Activated CD4-positive, alpha-beta T cell treated with anti-CD3 and anti-CD28 coated beads, Interleukin-10, Interleukin-2, amounts not matched to agents 100 ng/mL and 50 ng/mL, durations not matched to agents 16 hours and 8 hours (primary cell): ENCODE results near the gene IL1RL1.

Experiments used
- DNase-seq: peaks from one replicate; pipeline ENCODE4 v3.0.0-alpha.2; 2020

IL1RL1 gene

GRCh38 chr2:102337012-102337411 lies 25.6 kb downstream of the IL1RL1 start:
- DNase-seq = no peak

GRCh38 chr2:102337481-102338386 lies 26.4 kb downstream of the IL1RL1 start:
- DNase-seq = peak; percentile 60

GRCh38 chr2:102340778-102341177 lies 29.4 kb downstream of the IL1RL1 start:
- no peak for DNase-seq

DNA sequence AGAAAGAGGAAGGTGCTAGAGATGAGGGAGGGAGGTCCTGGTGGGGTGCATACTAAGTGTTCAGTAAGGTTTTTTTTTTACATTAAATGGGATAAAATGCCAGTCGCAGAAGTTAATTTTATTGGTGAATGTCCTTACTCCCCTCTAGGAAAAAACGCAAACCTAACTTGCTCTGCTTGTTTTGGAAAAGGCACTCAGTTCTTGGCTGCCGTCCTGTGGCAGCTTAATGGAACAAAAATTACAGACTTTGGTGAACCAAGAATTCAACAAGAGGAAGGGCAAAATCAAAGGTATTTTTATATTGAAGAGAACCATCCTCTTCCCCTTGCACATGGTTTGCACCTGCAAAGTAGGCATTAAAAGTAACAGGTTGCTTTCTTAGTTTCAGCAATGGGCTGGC lies 31.5 kb downstream of the IL1RL1 start:
- DNase-seq = no peak

DNA sequence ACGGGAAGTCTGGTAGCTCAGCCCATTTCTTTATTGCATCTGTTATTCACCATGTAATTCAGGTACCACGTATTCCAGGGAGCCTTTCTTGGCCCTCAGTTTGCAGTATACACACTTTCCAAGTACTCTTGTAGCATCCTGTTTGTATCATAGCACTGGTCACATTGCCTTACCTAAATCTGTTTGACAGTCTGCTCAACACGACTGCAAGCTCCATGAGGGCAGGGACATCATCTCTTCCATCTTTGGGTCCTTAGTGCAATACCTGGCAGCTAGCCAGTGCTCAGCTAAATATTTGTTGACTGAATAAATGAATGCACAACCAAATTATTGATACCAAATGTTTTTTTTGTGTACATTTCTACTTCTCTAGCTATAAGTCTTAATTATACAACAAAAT lies 33.0 kb downstream of the IL1RL1 start:
- no peak for DNase-seq

DNA sequence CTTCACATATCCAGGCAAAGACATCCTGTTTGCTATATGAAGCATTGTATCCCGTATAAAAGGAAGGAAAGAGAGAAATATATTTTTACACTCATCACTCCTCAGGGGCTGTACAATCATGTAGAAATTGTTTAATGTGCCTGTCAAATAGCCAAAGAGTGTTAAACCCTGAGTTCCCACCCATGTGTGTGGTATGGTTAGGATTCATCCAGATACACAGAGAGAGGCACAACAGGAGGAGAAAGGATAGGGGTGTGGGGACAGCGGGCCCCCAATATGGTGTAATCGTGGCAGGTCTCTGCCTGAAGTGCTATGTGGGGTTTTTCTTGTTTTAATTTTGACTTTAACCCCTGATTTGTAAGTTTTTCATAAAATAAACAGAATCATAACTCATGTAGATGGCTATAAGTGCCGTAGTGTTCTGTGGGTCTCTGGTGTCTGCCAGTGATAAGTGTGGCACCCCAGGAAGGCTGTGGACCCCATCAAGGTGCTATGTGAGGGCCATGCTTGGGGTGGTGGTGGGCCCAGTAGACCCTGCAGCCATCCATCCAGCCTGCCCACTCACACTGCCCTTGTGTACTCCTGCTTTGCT lies 34.1 kb downstream of the IL1RL1 start:
- no peak for DNase-seq

GRCh38 chr2:102346381-102347130 lies 35.2 kb downstream of the IL1RL1 start:
- DNase-seq = no peak

DNA sequence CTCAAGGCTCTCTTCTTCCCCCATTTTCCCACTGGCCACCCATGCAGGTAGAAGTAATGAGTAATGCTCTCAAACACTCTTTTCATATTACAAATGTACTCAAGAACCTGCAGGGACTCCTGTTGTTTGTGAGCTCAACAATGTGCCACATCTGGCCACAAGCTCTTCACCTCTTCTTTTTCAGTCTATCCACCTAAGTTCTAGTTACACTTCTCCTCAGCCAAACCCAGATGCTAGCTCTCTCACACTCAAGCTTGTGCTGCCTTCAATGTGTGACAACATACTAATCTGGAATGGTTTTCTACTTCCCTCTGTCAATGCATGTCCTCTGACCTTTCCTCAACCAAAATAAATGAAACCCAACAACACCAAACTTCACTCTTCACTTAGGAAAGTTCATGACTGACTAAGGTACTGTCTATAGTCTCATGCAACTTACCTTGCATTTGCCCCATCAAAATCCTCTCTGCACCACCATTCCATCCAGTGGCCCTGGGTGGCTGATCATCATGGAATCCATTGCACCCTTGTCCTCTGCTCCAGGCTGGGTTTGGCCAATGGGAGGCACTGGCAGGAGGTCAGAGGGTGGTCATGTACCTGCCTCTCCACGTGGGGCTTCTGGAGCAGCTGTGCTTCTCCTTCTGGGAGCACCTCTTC lies 38.9 kb downstream of the IL1RL1 start:
- DNase-seq = no peak

DNA sequence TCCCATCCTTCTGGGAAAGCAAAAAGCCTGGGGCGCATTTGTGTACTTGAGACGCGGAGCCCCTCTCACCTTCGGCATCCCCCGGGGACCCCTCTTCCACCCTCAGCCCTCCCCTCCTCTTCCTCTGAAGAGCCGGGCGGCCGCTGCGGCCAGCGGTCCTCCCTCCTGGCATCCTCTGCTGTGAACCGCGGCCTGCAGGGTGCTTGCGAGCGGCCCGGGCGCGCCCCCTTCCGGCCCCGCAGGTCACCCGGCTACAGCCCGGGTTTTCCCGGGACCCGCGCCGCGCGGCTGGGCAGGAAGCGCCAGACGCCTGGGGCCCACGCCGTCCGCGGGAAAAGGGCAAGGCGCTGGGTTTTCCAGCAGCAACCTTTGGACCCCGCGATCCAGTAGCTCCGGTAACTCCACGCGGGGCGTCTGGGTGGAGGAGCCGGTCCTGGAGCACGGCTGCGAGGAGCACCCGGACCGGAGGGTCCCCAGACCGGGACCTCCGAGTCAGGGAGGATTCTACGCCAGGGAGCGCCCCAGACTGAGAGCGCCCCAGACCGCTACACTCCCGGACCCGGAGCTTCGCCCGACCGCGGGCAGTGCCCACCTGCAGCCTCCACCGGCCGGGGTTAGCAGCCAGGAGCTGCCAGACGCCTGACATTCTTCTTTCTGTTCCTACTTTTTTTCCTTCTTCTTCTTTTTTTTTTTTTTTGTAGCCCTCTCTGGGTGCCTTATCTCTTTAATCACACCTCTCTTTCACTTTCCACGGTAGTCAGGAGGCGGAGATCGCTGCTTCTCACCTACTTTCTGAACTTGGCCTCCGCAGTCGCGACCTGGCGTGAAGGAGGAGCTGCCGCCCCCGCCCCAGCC lies 44.4 kb downstream of the IL1RL1 start, which contains the start of gene IL18R1:
TSS of gene IL18R1 (plus strand) at position 271 of the 855 bp plus-strand sequence. CDS start 6,865 bp downstream, outside the sequence.
- peak; percentile 87 for DNase-seq

DNA sequence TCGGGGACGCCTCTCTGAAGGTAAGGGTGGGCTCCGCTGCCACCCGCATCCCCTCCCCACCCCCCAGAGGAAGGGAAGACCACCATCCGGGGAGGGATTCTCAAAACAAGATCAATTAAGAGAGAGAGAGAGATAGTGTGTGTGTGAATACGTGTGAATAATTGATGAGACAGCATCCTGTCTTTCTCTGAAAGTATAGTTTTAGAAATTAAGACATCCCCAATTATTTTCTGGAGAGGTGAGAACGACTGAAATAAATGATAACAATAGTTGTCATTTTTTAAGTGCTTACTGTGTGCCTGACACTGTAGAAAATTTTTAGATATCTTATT lies 45.0 kb downstream of the IL1RL1 start:
- DNase-seq = no peak

GRCh38 chr2:102356741-102357140 lies 45.4 kb downstream of the IL1RL1 start:
- DNase-seq = no peak

- DNase-seq = no peak
Measured at GRCh38 chr2:102357937-102358336, 46.6 kb downstream of the IL1RL1 start.

DNA sequence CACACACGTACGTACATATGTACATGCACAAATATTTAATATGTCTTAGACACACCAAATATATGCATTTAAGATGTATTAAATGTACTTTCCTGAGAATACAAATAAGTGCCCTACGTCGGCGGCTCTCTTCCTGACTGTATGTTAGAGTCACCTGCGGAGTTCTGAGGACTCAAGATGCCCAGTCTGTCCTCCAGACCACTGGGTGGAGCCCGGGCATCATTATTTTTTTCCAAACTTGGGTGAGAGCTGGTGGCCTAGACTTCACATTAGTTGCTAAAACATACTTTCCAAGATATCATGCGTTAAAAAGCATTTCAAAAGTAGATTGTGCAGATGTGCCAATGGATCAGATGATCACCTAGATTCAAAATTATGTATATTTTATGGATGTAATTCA lies 47.1 kb downstream of the IL1RL1 start:
- DNase-seq = peak; percentile 56

GRCh38 chr2:102359527-102359926 lies 48.2 kb downstream of the IL1RL1 start:
- DNase-seq = no peak

GRCh38 chr2:102361632-102362241 lies 50.4 kb downstream of the IL1RL1 start:
- DNase-seq = no peak

DNA sequence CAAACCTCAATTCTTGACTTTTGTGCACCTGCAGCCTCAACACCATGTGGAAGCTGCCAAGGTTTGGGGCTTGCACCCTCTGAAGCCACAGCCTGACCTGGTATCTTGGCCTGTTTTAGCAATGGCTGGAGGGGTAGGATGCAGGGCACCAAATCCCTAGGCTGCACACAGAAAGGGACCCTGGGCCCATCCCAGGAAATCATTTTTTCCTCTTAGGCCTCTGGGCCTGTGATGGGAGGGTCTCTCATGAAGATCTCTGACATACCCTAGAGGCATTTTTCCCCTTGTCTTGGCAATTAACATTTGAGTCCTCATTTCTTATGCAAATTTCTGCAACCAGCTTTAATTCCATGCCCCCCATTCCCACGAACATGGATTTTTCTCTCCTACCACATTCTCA lies 54.4 kb downstream of the IL1RL1 start:
- no peak for DNase-seq

DNA sequence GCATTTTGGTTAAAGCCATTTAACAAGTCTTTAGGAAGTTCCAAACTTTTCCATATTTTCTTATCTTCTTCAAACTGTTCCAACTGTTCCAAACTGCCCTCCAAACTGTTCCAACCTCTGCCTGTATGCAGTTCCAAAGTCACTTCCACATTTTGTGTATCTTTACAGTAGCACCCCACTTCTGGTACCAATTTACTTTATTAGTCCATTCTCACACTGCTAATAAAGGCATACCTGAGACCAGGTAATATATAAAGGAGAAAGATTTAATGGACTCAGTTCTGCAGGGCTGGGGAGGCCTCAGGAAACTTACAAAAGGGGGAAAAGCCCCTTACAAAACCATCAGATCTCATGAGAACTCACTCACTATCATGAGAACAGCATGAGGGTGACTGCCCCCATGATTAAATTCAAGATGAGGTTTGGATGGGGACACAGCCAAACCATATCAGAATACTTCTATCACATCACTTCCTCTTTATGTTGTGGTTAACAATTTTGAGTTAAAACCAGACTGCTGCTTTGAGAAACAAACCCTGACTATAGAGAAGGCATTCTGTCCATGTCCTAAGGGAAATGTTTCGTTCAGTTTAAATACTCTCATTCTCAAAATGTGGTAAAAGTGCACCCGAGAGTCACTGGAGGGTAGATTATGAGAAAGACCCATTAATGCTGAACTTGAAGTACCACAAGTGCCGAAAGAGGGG lies 55.2 kb downstream of the IL1RL1 start:
- peak; percentile 73 for DNase-seq

DNA sequence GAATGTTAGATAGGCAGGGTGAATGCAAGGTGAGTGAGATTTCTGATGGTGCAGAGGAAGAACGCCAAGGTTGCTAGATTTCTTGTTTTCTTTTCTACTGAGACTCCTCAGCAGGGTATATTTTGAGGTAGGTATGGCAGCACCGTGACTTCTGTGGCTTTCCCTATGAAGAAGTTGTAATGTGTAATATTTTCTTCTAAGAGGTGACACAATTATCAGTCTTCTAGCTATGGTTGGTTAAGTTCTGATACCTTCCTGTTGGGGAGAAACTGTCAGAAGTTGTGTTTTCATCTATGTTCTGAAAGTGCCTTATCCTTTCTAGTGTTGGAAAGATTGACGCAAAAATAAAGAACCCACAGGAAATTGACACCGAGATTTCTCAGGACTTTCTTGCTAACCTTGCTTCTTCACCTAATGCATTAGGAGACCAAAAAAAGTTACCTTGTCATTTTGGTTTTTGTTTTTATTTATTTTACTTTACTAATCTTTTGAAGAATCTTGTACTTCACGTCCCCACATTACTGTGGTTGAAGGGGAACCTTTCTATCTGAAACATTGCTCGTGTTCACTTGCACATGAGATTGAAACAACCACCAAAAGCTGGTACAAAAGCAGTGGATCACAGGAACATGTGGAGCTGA lies 56.1 kb downstream of the IL1RL1 start:
- peak; percentile 85 for DNase-seq

DNA sequence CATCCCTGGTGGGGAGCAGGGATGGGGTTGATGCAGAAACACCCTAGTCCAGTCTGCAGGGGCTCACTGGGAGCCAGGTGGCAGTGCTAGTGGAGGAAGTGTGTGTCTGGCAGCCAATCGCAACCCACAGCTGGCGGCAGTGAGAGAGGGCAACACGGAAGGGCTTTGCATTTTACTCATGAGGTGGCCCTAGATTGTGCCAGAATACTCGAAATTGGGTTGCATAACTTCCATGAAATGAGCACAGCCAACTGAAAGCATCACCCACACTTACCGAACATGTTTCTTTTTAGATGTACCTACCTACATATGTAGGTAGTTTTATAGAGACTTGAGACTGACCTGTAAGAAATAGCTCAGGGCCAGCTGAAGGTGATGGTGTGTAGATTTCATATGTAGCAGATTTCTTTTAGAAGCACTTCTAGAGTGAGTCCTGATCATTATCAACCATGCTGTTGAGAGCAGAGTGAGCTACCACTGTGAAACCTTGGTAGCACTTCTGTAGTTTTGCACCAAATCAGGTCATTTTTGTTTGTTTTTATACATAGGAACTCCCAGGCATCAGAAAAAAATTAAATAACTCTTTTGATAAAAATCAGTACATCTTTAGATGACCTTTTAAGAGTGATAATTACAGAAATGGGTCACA lies 57.2 kb downstream of the IL1RL1 start:
- peak; percentile 65 for DNase-seq

DNA sequence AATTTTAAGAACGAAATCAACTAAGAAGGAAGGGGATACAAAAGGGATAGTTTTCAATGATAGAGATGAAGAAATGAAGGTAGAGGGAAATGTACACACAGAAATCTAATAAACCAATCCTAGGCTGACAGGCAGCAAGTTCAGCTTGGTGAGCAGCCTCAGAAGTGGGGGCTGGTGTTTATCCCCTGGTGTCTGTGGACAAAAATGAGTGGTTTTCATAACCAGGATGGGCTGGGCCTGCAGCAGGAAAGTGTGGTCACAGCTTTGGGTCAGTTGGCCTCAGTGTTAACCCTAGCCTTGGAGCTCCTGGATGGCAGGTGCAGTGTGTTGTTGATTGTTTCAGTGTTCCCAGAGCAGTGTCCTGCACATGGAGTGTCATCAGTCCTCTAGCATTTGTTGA lies 58.5 kb downstream of the IL1RL1 start:
- DNase-seq = no peak
